Stimulated activated CD8-positive, alpha-beta memory T cell treated with anti-CD3 and anti-CD28 coated beads, Interleukin-12 subunit alpha, Interleukin-12 subunit beta, amount 100 ng/mL, for 24 hours (primary cell): ENCODE measurements around the gene ZKSCAN5.

Experiments used
- DNase-seq: peaks from one replicate; pipeline ENCODE4 v3.0.0-alpha.2; 2020; ENCODE audit errors: extremely low read depth

ZKSCAN5 gene

GRCh38 chr7:99504603-99505323 lies at the start of gene ZKSCAN5:
TSS of gene ZKSCAN5 (plus strand) at chr7:99504662. CDS start at chr7:99506045, 1,383 bp downstream.
- peak; percentile 93 for DNase-seq

GRCh38 chr7:99455874-99456273 lies 48.6 kb upstream of the ZKSCAN5 start:
- no peak for DNase-seq

- DNase-seq = no peak
Observed at GRCh38 chr7:99456288-99456687, 48.2 kb upstream of the ZKSCAN5 start.

DNA sequence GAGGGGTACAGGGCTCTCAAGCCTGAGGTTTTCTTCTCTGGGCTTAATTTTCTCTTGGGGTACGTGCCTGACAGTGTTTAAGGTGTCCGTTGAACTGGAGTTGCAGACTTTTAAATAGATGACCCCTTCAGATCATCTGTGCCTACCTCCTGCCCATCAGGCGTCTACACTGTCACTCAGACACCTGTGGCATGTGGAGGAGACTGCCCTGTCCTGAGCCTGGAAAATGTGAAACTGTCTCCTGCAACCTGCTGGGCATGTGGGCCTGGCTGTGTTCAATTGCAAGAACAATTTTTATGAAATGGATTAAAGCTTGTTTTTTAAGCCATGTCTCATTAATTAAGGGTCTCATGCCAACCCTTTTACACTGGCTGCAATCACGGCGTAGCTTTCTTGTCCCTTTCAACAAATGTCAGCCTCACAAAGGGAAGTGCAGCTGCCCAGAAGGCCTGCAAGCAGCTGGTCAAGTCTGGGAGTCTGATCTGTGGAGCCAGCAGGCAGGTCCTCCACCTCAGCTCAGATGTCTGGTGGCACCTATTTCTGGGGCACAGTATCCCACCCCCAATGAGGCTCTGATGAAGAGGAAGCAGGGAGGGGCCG lies 47.3 kb upstream of the ZKSCAN5 start:
- no peak for DNase-seq

GRCh38 chr7:99457650-99458493 lies 46.6 kb upstream of the ZKSCAN5 start:
- no peak for DNase-seq

- DNase-seq = no peak
Observed at GRCh38 chr7:99459087-99459486, 45.4 kb upstream of the ZKSCAN5 start.

DNA sequence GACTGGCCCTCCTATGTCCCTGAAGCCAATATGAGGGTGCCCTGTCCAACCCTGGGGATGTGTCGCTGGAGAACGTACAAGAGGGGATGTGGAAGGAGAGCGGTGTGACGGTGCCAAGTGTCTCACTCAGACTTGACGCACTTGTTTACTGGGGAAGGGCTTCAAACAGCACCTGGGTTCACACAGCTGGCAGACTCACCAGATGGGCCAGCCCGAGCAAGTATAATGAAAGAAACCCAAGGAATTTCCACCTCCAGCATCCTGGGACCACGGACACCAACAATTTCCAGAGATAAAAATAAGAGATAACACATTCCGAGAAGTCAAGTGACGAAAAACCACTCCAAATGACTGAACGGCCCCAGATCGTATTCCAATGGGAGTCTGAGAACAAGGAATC lies 43.8 kb upstream of the ZKSCAN5 start:
- DNase-seq = no peak

- DNase-seq = no peak
Observed at GRCh38 chr7:99461221-99461620, 43.2 kb upstream of the ZKSCAN5 start.

DNA sequence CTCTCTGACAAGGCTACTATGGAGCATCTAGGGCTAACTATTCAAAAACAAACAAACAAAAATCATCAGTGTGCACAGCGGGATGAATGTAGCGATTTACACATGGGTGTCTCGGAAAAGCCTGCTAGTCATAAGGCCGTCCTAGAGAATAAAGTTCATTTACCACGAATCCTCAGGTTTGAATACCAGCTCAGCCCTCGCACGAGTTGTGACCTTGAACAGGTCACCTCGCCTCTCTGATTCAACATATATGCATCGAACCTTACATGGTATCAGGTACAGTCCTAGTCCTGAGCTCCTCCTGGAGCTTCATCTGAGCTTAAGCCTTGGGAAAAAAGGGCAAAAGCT lies 39.1 kb upstream of the ZKSCAN5 start:
- DNase-seq = no peak

GRCh38 chr7:99468336-99468918 lies 36.0 kb upstream of the ZKSCAN5 start:
- DNase-seq = no peak

DNA sequence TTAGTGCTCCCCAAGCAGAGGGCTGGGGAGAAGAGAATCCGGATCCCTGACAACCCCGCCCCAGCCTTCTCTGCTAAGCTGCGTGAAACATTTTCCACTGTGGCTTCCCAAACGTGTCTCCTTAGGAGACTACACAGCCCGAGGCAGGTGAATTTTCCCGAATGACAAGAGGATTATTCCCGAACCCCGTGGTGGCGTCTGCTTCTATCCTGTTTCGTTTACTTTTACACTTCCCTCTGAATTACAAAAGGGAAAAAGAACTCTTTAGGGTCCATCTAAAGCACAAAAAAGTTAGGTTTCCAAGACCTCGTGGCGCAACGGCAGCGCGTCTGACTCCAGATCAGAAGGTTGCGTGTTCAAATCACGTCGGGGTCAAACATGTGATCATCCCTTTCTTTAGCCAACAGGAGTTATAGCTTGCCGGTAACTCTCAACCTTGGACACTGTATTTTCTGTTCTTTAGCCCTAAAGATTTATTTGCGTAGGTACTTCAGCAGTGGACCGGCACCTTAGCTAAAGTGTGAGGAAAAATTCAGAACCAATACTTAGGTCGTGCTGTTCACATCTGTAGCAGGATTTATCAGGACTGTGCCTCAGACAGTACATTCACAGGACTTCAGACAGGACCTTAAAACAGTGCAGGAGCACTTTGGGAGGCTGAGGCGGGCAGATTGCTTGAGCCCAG lies 34.9 kb upstream of the ZKSCAN5 start:
- DNase-seq = no peak

DNA sequence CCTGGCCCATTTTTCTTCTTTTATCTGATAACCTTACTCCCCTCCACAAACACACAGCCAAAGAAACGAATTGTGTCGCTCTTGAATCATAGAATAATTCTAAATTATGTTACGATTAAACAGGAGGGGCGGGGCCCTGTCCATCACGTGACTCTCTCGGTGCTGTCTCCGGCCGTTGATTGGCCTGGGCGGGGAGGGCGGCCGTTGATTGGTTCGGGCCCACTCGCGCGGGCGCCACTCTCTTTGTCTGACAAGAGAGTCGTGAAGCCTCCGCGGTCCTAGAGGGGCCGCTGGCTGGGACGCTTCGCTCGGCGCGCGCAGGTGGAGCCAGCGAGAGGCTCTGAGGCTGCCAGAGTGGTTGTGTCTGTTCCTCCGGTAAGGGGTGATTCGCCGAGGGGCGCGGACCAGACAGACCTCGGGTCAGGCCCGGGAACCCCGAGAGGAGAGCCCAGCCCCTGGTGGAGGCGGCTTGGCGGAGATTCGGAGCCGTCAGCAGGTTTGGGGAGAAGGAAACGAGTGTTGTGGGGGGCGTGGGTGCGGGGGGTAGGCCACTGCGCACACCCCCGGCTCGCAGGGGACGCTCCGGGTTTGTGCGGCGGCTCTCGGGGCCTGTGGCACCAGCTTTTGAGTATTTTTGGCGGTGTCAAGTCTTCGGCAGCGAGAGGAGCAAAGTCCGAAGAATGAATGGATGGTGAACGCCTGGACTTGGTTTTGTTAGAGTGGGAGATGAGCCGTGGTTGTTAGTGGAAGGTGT lies 31.7 kb upstream of the ZKSCAN5 start, which contains the start of gene ZNF789:
ZNF789 (plus strand) TSS at position 330 of the 754 bp plus-strand sequence. CDS start 3,567 bp downstream, outside the sequence.
- DNase-seq = peak; percentile 98

- DNase-seq = no peak
Observed at GRCh38 chr7:99473315-99473596, 31.2 kb upstream of the ZKSCAN5 start.

- no peak for DNase-seq
Observed at GRCh38 chr7:99476107-99476506, 28.4 kb upstream of the ZKSCAN5 start.

DNA sequence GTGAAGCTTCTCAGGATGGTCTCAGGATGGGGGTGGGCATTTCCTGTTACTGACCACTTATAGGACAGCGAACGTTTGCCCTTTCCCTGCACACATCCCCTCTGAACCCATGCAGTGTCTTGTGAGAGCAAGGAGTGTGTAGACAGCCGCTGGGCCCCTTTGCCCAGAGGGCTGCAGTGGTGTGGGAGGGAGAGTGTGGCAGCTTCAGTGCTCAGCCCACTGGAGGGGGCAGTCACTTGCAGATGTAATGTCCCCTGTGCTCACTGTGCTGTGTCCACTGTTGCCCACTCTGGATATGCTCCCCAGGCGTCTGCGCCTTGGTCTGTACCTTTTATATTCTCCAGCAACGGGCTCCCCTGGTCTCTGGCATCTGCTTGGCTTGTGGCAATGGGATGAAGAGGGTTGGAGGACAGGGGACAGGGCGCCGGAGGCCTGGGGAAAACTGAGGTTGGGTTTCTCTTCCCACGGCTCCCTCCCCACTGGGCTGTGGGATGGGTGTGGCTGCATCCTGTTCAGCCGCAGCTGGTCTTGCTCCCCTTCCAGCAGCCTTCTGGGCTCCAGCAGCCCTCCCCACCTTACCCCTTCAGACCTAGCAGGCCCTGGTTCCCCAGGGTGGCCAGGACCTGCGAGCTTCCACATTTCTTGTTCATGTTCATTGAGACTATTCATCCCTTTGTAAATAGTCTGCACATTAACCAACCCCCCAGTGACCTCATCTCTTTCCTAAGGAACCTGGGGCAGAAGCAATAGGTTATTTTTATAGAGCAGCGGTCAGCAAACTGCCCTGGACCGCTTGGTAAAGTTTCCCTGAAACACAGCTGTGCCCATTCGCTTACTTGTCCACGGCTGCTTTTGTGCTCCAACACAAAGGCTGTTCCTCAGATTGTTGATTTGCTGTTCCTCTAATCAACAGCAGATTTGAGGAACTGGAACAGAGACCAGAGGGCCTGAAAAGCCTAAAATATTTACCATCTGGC lies 25.7 kb upstream of the ZKSCAN5 start:
- no peak for DNase-seq

DNA sequence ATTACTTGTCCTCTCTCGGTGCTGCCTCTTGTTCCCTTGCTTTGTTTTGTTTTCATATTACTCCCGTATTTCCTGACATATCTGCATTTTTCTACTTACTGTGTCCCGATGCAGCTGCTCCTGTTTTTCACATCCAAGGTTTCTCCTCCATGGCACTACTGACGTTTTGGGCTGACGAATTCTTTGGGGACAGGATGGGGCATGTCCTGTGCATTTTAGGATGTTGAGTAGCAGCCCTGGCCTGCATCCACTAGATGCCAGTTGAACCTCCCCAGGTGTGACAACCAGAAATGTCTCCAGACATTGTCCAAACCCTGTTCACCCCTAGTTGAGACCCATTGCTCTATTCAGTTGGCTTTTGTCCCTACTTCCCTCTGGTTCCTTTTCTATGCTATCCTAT lies 19.4 kb upstream of the ZKSCAN5 start:
- no peak for DNase-seq

GRCh38 chr7:99489235-99489634 lies 15.2 kb upstream of the ZKSCAN5 start:
- no peak for DNase-seq

GRCh38 chr7:99490878-99491277 lies 13.6 kb upstream of the ZKSCAN5 start:
- no peak for DNase-seq

DNA sequence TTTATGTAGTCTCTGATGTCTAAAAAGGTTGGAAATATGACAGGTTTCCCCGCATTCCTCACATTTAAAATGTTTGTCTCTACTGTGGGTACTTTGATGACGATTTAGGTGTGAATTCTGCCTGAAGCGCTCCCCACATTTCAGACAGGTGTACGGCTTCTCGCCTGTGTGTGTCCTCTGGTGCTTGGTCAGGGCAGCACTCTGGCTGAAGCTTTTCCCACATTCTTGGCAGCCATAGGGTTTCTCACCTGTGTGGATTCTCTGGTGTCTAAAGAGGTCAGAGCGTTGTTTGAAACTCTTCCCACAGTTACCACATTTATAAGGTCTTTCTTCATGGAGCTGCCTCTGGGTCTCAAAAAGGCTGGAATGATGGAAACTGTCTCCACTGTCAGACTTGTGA lies 10.6 kb upstream of the ZKSCAN5 start:
- no peak for DNase-seq
